BE2C (cell line): Measurements from ENCODE around the gene NFYC.

ENCODE experiments used
- DNase-seq: peaks from one replicate; pipeline ENCODE4 v3.0.0-alpha.2; 2020
- H3K27me3 ChIP-seq: fragments of 250-450 bp; sonication (Bioruptor Pico); 2 replicates; pipeline ENCODE4 v1.5.1; 2020; ENCODE audit warnings: mild to moderate bottlenecking
- H3K36me3 ChIP-seq: fragments of 250-450 bp; sonication (Bioruptor Pico); 2 replicates; pipeline ENCODE4 v1.5.1; 2020; ENCODE audit warnings: mild to moderate bottlenecking
- H3K4me1 ChIP-seq: fragments of 250-450 bp; sonication (Bioruptor Pico); 2 replicates; pipeline ENCODE4 v1.5.1; 2020
- H3K4me3 ChIP-seq: 2 replicates; pipeline ENCODE4 v1.5.1; 2011; ENCODE audit warnings: low read depth, low read length
- H3K9me3 ChIP-seq: fragments of 250-450 bp; sonication (Bioruptor Pico); 2 replicates; pipeline ENCODE4 v1.5.1; 2020
- CTCF ChIP-seq: IDR thresholded peaks from 2 replicates; pipeline ENCODE4 v1.5.1; 2012; ENCODE audit warnings: mild to moderate bottlenecking, low read depth, low read length

Gene NFYC

GRCh38 chr1:40784771-40785151, 93.3 kb downstream of the NFYC start:
- Histone ChIP-seq H3K4me3 (no peak overlapping the region), H3K27me3 (peaks cover 4% of the 10 kb centered on the region), H3K9me3 (no peaks in the 10 kb centered on the region), H3K4me1 (no peaks in the 10 kb centered on the region), H3K36me3 (no peaks in the 10 kb centered on the region)
- TF ChIP-seq CTCF, result no peak
- DNase-seq, result no peak

- H3K9me3 ChIP-seq, result no peaks in the 10 kb centered on the region
- H3K36me3 ChIP-seq, result no peaks in the 10 kb centered on the region
- TF ChIP-seq CTCF, result no peak
- H3K4me3 ChIP-seq, result no peak overlapping the region
- DNase-seq, result no peak
- no peaks in the 10 kb centered on the region for H3K4me1 ChIP-seq
- peaks cover 4% of the 10 kb centered on the region for H3K27me3 ChIP-seq
Measured at GRCh38 chr1:40785446-40785845, 93.9 kb downstream of the NFYC start.

- H3K27me3 ChIP-seq, result peaks cover 4% of the 10 kb centered on the region
- TF ChIP-seq CTCF, result no peak
- H3K9me3 ChIP-seq, result no peaks in the 10 kb centered on the region
- no peaks in the 10 kb centered on the region for H3K4me1 ChIP-seq
- no peak overlapping the region for H3K4me3 ChIP-seq
- DNase-seq, result no peak
- H3K36me3 ChIP-seq, result no peaks in the 10 kb centered on the region
Measured at GRCh38 chr1:40786171-40786994, 94.9 kb downstream of the NFYC start.

GRCh38 chr1:40786995-40787705, 95.6 kb downstream of the NFYC start:
- no peak for DNase-seq
- no peaks in the 10 kb centered on the region for H3K4me1 ChIP-seq
- H3K27me3 ChIP-seq, result peaks cover 4% of the 10 kb centered on the region
- TF ChIP-seq CTCF, result no peak
- no peak overlapping the region for H3K4me3 ChIP-seq
- no peaks in the 10 kb centered on the region for H3K9me3 ChIP-seq
- no peaks in the 10 kb centered on the region for H3K36me3 ChIP-seq

GRCh38 chr1:40787737-40788560, 96.4 kb downstream of the NFYC start:
- Histone ChIP-seq H3K4me1 (no peaks in the 10 kb centered on the region), H3K27me3 (peaks cover 4% of the 10 kb centered on the region), H3K36me3 (no peaks in the 10 kb centered on the region), H3K4me3 (no peak overlapping the region), H3K9me3 (no peaks in the 10 kb centered on the region)
- TF ChIP-seq CTCF, result no peak
- no peak for DNase-seq
